HG03175 (cell line): Measurements from ENCODE around the gene TJAP1.
"Not testable (repeated sequence)": the region's sequence is repeated elsewhere in the genome, so short reads cannot be mapped to it uniquely, and the experiment has no call there.

ENCODE experiments used
- ATAC-seq: cut with Tn5 transposase; IDR thresholded peaks from one replicate; pipeline ENCODE4 v1.9.1; 2021; ENCODE audit warnings: mild to moderate bottlenecking, moderate library complexity; ENCODE audit not compliant: unreplicated experiment

TJAP1 gene

DNA sequence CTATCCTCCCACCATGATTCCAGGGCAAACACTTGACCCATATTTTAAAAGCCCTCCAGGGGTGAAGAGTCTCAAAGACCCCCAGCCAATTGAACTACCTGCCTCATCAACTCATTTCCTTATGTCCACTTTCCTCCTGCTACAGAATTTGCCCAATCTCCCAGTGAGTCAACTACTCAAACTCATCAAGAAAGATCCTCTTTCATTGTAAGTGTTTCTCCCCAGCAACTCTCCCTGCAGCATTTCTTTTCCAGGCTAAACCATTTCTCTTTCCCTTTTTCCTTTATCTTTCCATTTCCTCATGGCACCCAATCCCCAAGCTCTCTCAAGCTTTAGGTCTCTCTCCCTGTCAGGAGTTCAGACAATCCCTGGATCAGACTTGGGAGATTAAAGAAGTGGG is 23.5 kb upstream of the TJAP1 start:
- no peak for ATAC-seq

DNA sequence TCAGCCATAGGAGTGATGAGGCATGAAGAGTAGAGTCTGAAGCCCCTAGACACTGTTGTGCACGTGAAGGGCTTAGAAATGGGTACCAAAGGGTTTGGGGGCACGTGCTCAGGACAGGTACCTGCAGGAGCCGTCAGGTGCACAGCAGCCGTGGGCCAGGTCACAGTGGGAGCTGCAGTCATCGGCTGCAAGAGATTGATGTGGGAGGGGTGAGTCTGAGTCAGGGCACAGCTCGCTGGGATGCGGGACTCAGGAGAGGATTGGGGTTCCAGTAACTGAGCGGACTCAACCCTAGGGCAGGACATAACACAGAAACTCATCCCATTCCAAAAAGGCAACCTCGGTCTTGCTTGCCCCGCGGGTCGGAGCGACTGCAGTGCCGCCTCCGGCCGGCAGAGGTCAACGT is 23.1 kb upstream of the TJAP1 start:
- ATAC-seq: no peak

DNA sequence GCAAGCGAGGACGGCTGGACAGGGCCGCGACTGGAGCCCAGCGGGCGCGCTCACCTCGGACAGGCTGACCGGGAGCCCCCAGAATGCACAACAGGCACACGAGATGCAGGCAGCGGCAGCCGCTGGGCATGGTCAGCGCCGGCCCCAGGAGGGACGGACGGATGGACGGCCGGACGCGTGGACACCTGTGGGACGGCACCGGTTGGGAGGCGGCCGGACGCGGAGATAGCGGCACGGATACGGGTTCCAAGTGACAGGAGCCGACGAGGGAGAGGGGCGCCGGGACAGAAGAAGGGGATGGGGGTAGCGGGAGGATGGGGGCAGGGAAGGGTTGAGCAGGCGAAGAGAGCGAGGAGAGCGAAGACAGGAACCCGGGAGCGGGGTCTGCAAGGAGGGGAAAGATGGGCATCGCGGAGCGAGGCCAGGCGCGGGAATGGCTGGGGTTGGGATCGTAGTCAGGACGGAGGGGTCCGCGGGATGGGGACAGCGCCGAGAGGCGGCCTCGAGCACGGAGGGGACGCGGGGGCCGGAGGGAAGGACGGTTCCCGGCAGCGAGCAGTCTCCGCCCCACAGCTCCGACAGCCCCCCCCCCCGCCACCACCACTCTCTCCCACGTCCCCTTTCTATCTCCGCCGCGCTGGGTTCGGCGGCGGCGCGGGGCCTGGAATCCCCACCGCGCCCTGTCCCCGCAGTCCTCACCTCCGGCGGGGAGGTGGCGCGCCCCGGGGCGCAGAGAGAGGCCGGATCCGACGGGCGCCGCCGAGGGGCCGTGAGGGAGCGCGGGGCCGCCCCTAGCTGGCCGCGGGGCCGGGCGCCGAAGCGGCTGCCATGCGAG is 22.5 kb upstream of the TJAP1 start:
- ATAC-seq: no peak

DNA sequence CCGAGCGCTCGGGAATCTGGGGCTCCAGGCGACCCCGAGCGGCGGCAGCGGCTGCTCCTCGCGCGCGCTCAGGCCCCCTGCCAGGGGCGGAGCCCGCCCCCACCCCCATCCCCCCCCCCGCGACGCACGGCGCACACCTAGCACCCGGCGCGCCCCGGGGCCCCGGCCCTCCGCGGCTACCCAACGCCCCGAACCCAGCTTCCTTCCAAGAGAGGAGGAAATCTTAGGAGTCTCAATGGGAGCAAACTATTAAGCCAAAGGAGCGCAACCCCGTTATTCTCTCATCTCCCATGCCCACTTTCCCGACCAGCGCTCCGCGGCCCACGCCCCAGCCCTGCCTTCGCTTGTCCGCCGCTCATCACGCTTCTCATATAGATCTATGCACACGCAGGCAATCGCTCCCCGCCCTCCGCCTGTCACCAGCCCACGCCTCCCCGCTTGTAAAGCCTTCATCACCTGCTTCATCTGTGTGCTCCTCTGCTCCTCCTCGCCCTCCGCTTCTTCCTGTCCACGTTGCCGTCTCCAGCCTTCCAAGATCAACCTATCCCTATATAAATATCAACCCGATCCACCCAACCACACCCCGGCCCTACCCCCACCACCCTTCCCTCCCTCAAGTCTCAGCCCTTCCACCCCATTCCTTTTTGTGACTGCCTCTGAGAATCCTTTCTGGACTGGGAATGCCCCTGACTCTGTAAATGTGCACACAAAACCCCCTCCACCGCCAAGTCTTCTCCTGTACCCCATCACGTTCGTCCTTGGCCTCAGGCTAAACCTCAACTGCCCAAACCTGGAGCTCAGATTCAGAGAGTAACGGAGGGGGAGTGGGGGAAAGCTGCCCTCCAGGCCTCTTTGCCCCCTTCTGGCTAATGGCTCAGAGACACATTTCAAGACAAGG is 21.6 kb upstream of the TJAP1 start, which contains the start of gene DLK2:
Gene DLK2 (minus strand): TSS at position 18 of the 898 bp plus-strand sequence. CDS start 723 bp downstream, outside the sequence.
- ATAC-seq: no peak

DNA sequence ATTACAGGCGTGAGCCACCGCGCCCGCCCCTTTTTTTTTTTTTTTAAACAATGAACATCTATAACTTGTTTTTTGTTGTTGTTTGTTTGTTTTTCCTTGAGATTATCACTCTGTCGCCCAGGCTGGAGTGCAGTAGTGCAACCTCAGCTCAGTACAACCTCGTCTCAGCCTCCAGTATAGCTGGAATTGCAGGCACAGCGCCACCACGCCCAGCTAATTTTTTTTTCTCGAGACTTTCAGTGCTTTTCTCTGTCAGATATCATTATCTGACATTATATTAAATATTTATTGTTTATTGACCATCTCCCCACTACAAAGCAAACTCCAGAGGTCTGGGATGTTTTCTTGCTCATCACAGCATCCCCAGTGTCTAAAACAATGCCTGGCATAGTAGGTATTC is 19.7 kb upstream of the TJAP1 start:
- ATAC-seq: no peak

DNA sequence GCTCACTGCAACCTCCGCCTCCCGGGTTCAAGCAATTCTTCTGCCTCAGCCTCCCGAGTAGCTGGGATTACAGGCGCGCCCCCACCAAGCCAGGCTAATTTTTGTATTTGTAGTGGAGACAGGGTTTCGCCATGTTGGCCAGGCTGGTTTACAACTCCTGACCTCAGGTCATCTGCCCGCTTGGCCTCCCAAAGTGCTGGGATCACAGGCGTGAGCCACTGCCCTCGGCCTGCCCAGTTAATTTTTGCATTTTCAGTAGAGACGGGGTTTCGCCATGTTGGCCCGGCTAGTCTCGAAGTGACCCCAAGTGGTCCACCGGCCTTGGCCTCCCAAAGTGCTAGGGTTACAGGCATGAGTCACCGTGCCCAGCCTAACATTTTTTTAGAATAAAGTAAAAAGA is 19.2 kb upstream of the TJAP1 start:
- ATAC-seq: not testable (repeated sequence)

DNA sequence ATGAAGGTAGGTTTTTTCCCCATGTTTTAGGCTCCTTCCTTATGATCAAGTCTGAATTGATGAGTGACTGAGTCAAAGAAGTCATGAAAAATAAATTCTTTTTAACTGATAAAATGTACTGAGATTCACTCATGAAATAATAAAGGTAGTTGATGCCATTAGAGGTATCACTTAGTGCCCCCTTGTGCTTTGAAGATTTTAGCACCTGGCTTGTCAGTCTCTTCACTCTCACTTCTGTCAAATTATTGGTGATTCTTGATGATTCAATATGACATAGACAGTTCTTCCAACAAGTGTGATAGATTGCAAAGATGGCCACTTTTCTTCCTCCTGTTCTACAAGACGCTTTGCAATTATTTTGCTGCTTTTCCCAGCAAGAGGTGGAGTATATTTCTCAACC is 17.8 kb upstream of the TJAP1 start:
- ATAC-seq: no peak

DNA sequence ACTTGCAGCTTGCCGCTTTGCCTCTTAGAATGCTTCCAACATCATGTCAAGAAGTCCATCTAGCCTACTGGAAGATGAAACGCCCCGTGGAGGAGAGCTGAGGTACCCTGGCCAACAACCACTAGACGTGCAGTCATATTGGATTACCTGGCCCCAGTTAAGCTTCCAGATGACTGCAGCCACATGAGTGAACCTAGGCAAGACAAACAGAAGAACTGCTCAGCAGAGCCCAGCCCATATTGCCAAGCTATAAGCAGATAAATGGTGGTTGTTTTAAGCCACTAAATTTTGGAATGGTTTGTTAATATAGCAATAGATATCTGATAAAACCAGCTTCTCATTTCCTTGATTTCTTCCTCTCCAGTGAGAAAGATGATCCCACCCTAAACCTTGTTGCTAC is 17.3 kb upstream of the TJAP1 start:
- no peak for ATAC-seq

DNA sequence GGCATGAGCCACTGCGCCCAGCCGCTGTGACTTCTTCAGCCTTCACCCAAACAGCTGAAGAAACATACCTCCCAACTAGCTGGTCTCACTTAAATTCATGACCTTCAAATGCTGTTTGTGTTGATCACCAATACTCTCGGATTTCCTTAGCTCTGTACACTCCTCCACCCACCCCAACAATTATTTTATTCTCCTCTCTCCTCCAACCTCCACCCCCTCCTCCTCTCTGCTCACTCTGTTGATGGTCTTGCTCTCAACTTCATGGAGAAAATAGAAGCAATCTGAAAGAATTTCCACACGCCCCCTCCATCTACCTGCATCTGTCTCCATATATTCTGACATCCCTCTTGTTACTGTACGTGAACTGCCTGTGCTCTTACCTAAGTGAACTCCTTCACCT is 15.4 kb upstream of the TJAP1 start:
- ATAC-seq: no peak

DNA sequence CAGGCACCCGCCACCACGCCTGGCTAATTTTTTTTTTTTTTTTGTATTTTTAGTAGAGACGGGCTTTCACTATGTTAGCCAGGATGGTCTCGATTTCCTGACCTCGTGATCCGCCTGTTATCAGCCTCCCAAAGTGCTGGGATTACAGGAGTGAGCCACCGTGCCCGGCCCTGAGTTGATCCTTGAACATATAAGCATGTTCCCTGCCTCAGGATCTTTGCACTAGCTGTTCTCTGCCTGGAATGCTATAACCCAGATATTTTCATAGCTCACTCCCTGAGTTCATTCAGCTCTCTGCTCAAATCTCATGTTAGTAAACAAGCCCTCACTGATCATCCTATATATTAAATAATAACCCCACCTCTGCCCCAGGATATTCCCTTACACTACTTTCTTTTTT is 13.0 kb upstream of the TJAP1 start:
- no peak for ATAC-seq

DNA sequence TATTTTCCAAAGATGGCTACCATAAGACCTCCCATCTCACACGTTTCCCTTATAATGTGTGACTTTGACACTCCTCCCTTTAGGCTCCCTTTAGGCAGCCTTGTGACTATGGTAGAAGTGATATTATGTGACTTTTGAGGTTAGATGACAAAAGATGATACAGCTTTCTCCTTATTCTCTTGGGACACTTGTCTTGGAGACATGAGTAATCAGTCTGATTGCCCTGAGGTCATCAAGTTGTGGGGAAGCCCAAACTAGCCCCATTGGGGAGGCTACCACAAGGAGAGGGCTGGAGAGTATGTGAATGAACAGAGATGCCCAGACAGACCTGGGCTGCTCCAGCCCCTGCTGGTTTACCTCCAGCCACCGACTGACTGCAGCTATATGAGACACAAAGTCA is 11.4 kb upstream of the TJAP1 start:
- ATAC-seq: no peak

DNA sequence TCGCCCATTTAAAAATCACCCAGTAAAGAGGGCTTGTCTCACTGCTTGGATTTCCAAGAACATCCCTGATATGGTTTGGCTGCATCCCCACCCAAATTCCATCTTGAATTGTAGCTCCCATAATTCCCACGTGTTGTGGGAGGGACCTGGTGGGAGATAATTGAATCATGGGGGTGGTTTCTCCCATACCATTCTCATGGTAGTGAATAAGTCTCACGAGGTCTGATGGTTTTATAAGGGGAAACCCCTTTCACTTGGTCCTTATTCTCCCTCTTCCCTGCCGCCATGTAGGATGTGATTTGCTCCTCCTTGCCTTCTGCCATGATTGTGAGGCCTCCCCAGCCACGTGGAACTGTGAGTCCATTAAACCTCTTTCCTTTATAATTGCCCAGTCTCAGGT is 10.1 kb upstream of the TJAP1 start:
- not testable (repeated sequence) for ATAC-seq

DNA sequence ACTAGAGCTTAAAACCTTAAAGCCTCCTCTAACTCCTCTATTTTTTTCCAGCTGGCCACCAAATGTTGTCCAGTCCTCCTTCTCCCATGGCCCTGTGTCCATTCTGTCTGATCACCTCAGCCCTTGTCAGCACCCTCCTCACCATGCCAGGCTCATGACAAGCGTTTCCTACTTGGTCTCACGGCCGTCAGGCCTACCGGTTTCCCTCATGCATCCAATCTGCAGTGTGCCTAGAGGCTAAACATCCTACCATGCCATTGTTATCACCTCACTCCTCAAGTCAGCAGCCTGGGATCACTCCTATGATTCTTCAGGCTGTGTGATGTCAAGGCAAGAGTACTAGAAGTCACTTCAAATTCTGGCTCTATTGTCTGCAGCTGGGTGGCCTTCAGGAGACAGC is 9.6 kb upstream of the TJAP1 start:
- no peak for ATAC-seq

DNA sequence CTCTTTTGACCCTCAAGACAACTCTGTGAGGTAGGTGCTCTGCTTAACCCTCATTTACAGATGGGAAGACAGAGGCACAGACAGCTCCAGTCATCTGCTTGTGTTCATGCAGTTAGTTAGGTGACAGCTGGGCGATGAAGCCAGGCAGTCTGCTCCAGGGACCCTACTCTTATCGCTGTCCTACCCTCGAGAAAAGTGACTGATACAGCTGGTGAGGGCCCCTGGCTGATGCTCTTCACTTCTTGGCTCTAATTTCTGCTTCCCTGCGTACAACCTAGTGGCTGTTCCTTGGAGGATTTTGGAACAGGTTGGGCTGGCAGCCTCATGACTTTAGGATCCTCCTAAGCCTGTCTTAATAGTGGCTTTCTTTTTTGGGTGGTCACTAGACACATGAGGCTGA is 9.1 kb upstream of the TJAP1 start:
- ATAC-seq: no peak

DNA sequence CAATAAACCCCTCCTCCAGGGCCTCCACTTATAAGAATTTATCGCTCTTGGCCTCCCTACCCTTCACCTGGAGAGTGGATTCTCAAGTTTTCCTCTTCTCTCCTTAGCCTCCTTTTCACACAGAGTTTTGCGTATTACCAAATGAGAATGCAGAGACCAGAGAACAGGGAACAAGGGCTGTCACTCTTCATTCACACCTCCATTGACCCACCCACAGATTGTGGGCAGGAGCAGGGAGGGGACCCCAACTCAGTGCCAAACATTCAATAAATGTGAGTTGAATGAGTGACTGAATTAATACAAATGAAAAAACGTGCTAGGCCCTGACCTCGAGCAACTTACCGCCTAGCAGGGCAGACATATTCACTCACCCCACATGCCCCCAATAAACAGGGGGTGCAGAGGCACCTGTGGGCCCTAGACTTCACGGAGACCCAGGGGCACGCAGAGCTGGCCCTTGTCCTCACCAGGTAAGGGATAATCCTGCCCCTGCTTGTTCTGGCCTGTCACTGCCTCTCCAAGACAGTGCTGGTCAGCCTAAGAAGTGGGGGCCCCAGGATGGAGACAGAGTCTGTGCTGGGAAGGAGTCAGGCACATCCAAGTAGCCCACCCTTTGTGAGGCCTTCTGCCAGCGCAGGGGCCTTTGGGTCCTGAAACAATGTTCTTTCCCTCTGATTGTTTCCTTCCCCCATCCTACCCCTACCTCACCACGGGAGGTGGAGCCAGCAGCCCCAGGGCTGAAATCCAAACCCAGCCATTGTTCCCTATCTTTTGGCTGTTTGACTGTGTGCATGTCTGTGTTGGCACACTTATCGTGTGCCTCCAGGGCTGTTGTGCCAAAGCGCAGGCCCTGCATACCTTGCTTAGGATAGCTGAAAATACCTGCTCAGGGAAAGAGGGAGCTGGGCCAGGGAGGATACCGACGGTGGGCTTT is 8.4 kb upstream of the TJAP1 start:
- no peak for ATAC-seq

DNA sequence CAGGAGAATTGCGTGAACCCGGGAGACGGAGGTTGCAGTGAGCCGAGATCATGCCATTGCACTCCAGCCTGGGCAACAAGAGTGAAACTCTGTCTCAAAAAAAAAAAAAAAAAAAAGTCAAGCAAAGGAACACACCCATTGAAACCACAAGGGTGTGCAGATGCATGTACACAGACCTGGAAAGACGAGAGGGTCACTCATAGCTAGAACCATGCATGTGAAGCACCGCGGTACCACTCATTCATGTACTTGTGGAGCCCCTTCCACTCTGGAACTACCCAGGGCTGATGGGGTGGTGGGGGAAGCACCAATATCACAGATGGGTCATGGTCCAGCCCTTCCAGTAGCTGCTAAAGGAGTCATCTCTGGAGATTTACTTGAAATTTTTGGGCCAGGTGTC is 7.4 kb upstream of the TJAP1 start:
- ATAC-seq: no peak

DNA sequence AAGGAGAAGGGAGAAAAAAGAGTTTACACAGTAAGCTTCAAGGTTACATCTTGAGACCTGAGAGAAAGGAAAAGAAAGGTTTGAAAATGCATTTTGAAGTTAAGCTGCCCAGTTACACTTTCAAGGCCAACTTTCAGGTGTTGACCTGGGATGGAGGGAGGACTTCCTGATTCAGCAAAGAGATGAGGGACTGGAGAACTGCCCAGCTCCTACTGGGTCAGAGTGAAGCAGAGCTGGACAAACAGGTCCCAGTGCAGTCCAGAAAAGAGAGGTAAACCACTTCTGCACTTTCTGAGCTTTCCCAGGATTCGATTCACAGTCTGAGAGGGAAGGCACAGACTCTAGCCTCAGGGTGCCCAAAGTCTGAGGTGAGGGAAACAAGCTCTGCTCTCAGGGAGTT is 6.0 kb upstream of the TJAP1 start:
- ATAC-seq: no peak

DNA sequence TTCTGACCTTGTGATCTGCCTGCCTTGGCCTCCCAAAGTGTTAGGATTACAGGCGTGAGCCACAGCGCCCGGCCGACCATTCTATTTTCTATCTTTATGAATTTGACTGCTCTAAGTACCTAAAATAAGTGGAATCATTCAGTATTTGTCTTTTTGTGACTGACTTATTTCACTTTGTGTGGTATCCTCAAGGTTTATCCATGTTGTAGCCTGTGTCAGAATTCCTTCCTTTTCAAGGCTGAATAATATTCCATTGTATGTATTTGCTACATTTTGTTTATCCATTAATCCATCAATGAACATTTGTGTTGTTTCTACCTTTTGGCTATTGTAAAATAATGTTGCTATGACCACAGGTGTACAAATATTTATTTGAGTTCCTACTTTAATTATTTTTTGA is 4.9 kb upstream of the TJAP1 start:
- no peak for ATAC-seq

DNA sequence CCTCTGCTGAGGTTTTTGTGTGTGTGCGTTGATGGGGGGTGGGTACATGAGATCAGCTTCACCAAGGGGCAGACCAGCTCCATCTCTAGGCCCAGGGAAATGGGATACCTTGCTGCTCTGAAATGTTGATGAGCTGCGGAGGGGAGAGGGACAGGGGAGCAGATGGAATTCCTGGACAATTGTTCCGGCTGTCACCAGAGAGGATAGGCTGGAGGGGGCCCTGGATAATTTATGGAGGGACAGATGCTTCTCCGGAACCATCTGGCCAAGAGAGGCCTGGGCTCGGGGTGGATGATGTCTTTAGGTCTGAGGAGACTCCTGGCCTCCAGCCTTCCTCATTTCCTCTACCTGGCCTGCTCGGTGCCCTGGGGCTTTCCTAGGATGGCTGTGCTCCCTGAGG is 1.9 kb upstream of the TJAP1 start:
- no peak for ATAC-seq

DNA sequence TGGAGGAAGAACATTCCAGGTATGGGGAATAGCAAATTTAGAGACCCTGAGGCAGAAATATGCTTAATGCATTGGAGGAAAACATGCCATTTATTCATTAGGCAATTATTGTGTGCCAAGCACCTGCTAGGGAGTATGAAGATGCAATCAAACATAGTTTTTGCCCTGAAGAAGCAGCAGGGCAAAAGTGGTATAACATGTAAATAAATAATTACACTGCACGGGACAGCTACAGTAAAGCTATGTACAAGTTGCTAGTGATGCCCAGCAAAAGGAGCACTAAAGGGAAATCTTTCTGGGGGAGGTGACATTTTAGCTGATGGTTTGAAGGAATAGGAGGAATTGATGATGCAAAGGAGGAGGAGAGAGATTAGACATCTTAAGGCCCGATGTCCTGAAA is 624 bp upstream of the TJAP1 start:
- ATAC-seq: no peak

DNA sequence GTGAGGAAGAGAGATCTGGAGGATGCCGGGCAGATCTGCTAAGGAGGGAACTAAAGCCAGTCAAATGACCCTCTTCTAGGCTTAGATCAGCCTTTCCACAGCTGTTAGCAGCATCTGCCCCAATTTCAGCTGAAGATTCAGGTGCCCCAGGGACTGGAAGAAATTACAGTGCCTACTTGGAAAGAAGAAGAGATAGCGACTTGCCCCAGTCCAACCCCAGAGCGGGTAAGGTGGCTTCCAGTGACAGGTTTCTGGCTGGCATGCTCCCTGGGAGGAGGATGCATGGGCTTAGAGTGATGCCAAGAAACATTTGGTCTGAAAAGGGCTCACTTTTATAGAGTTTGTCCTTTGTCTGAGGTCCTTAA is 620 bp downstream of the TJAP1 start:
- no peak for ATAC-seq
